ENCODE data around the gene CLIP1.
"Not testable (repeated sequence)": the region's sequence is repeated elsewhere in the genome, so short reads cannot be mapped to it uniquely, and the experiment has no call there.

CLIP1 gene

GRCh38 chr12:122356991-122357390 is 65.5 kb downstream of the CLIP1 start:
- not testable (repeated sequence) for DNase-seq (ENCODE audit: low read depth in 2 of 2)

- peak in 1 of 2 experiments; percentile 42 for DNase-seq (ENCODE audit: low read depth in 2 of 2)
These were observed 66.3 kb downstream of the CLIP1 start for GRCh38 chr12:122356192-122356635.

- no peak for DNase-seq (ENCODE audit: low read depth in 2 of 2)
These were observed 66.8 kb downstream of the CLIP1 start for GRCh38 chr12:122355706-122356105.

- no peak for DNase-seq (ENCODE audit: low read depth in 2 of 2)
These were observed 67.4 kb downstream of the CLIP1 start for GRCh38 chr12:122354958-122355641.

GRCh38 chr12:122352394-122352793 is 70.1 kb downstream of the CLIP1 start:
- DNase-seq (ENCODE audit: low read depth in 2 of 2): no peak

- no peak for DNase-seq (ENCODE audit: low read depth in 2 of 2)
These were observed 72.2 kb downstream of the CLIP1 start for GRCh38 chr12:122350141-122350848.

GRCh38 chr12:122349078-122349477 is 73.4 kb downstream of the CLIP1 start:
- DNase-seq (ENCODE audit: low read depth in 2 of 2): no peak

- DNase-seq (ENCODE audit: low read depth in 2 of 2): no peak
These were observed 74.0 kb downstream of the CLIP1 start for GRCh38 chr12:122348505-122348904.

- DNase-seq (ENCODE audit: low read depth in 2 of 2): no peak
These were observed 76.4 kb downstream of the CLIP1 start for GRCh38 chr12:122346054-122346453.

- DNase-seq (ENCODE audit: low read depth in 2 of 2): no peak
These were observed 77.4 kb downstream of the CLIP1 start for GRCh38 chr12:122345042-122345441.

- DNase-seq (ENCODE audit: low read depth in 2 of 2): peak in 1 of 2 experiments; percentile 35
These were observed 86.2 kb downstream of the CLIP1 start for GRCh38 chr12:122336015-122336946.

- no peak for DNase-seq (ENCODE audit: low read depth in 2 of 2)
These were observed 89.1 kb downstream of the CLIP1 start for GRCh38 chr12:122333142-122334087.

- no peak for DNase-seq (ENCODE audit: low read depth in 2 of 2)
These were observed 94.7 kb downstream of the CLIP1 start for GRCh38 chr12:122327494-122328385.

- DNase-seq (ENCODE audit: low read depth in 2 of 2): no peak
These were observed 95.5 kb downstream of the CLIP1 start for GRCh38 chr12:122327014-122327413.

- DNase-seq (ENCODE audit: low read depth in 2 of 2): no peak
These were observed 95.9 kb downstream of the CLIP1 start for GRCh38 chr12:122326586-122326985.

- DNase-seq (ENCODE audit: low read depth in 2 of 2): no peak
These were observed 99.0 kb downstream of the CLIP1 start for GRCh38 chr12:122323311-122324019.

- no peak for DNase-seq (ENCODE audit: low read depth in 2 of 2)
These were observed 100.0 kb downstream of the CLIP1 start for GRCh38 chr12:122322501-122322900.

- no peak for DNase-seq (ENCODE audit: low read depth in 2 of 2)
These were observed 103.6 kb downstream of the CLIP1 start for GRCh38 chr12:122318607-122319605.

Data from stimulated activated CD4-positive, alpha-beta T cell treated with anti-CD3 and anti-CD28 coated beads, Interleukin-12 subunit alpha, Interleukin-12 subunit beta, amount 100 ng/mL, for 24 hours (primary cell).